ENCODE results near the gene ARID1B.

The ARID1B gene

DNA sequence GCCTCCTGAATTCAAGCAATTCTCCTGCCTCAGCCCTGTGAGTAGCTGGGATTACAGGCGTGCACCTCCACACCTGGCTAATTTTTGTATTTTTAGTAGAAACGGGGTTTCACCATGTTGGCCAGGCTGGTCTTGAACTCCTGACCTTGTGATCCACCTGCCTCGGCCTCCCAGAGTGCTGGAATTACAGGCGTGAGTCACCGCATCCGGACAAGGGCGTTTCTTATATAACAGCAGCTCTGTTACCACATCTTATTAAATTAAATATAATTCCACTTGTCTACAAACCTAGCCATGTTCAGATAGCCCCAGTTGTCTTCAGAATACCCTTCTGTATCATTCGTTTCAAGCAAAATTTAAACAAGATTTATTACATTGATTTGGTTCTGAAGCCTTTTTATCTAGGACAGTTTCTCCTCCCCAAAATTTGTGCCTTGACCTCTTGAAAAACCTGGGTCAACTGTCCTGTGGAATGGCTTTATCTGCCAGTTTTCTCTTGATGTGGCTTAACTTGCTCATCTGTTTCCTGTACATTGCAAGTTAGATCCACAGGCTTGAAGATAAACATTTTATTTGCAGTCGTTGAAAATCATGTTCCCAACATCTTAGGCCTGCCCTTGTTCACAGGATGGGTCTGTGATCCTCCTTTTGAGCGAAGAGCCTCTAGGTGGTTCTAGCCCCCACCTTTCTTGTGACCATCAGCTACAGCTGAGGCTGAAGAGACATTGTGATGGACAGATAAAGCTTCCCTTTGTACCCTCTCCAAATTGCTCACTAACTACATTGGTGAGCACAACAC, 132.2 kb downstream of the ARID1B start:
- DNase-seq (ENCODE audit: low spot score): no peak

DNA sequence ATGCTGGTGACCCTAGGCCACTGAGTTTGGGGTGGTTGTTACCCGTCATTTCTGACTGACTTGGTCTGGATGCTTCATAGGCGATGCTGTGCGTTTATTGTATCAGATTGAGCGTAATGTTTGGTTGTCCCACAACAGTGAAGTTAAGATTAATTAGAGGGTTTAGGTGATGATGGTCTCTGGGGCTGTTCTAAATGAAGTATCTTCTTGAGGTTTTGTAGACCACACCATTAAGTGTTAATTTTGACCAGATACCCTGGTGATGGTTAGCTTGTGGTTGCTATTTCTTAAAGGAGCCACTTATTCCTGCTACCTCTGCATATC, 132.8 kb downstream of the ARID1B start:
- DNase-seq (ENCODE audit: low spot score): no peak

DNA sequence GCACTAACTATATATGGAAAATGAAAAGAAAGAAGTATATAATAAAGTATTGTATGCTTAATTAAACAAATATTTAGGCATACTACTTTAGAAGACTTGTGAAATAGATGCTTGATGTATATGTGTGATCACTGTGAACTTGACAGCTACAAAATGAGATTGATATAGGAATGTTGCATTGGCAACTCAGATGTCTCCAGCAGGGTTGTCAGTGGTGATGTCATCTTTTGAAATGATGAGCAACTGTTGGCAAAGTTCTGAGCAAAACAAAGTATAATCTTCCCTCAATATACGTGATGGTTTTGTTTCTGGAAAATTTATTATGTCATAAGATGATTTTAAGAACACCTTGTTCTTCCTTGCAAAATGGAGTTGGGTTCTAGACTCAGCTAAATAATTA, 133.8 kb downstream of the ARID1B start:
- no peak for DNase-seq (ENCODE audit: low spot score)

DNA sequence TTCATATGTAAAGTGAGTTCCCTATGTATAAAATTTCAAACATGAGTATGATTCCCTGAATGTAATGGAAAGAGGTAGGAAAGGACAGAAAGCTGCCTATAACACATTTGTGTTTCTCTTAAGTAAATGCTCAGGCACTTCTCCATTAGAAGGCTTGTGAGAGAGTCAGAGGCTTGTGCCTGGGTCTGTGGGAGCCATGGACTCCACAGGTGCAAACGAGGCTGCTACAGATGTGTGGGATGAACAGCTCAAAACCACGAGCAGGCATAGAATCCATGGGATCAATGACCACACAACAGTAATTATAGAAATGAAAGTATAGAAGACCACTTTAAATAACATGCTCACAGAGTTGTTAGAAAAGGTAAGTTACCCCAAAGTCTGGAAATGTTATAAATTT, 134.4 kb downstream of the ARID1B start:
- DNase-seq (ENCODE audit: low spot score): no peak

DNA sequence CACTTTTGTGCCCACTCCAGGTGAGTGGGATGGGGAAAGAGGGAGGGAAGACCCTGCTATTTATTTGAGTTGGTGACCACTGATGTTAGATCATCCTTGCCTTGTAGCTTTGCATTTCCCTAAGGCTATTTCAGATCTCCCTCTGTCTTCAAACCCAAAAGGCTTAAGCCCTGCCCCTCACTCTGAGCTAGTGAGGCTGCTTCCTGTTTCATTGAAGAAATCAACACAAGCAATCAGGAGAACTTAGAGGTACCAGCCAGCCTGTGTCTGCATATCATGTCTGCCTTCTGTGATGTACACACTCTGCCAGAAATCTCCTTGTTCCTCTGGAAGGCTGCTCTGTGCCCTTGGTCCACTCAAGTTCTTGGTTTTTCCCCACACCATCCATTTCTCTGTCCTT, 135.3 kb downstream of the ARID1B start:
- DNase-seq (ENCODE audit: low spot score): no peak

DNA sequence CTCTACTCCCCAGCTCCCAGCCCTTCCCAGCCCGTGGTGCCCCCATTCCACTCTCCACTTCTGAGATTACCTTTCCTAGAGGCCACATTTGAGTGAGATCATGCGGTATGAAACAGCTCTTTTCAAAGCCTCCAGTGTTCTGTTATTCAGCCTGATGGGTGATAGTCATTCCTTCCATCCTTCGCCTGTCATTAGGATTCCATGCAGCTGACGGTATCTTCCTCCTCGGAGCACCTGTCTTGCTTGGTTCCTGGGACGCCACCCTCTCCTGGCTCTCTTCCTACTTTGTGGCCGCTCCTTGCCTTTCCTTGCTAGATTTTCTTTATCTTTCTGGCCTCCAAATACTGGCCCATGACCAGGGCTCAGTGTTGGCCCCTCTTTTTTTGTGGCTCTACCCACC, 137.0 kb downstream of the ARID1B start:
- no peak for DNase-seq (ENCODE audit: low spot score)

DNA sequence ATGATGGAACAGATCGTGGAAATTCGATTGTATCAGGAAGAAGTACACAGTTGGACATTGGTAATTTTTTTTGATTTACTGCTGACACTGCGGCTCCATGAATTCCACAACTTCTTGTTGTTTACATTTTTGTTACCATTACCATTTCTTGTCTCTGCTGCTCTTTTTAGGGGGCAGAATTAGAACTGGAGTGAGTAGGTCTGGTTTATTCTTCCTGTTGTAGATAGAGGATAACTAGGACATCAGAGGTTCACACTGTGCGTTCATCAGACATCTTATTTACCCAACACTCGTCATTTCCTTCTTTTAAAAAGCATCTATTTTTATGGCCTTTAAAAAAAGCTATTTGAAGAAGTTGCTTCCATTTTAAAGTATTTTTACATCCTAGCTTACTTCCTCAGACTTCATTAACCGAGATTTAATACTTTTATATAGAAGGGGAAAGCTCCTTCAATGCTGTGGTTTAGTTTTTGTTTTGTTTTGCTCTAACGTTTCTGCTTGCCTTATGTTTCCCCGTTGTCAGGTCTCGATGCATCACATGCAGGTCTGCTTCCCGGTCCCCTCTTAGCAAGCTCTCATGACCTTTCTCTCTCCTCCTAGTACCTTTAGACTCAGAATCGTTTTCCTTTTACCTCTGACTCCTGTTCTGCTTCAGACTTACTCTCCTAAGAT, 139.1 kb downstream of the ARID1B start:
- no peak for DNase-seq (ENCODE audit: low spot score)

DNA sequence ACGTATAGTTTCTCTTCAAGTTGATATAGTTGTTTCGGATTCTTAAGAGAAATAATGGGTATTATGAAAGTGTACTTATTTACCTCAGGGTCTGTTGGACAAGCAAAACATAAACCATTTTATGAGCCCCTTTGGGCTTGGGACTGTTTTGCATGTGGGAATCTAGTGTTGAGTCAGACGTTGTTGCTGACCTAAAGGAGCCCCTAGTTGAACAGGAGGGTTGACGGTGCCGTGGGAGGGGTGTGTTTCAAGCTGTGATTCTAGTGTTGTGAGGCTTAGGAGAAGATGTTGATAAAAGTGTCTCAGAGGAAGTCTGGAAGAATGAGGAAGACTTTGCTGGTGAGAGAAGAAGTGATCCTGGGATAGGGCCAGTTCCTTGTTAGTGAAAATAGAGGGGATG, 140.0 kb downstream of the ARID1B start:
- DNase-seq (ENCODE audit: low spot score): no peak

DNA sequence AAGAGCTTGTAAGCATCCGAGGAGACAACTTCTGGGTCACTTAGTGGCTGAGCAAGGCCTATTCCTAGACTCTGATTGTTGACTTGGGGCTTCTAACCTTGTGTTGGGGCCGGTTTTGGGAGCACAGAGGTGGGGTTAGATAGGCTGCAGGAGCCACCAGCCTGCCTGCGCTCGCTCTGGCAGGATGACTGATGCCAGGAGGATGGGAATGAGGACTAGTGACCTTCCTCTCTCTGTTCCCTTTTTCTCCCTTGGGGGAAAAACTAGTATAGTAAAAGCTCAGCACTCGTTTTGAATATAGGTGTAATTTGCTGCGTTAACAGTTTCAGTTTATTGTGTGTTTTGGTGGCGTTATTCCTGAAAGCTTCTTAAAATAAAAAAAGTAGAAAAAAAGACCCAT, 141.5 kb downstream of the ARID1B start:
- no peak for DNase-seq (ENCODE audit: low spot score)

DNA sequence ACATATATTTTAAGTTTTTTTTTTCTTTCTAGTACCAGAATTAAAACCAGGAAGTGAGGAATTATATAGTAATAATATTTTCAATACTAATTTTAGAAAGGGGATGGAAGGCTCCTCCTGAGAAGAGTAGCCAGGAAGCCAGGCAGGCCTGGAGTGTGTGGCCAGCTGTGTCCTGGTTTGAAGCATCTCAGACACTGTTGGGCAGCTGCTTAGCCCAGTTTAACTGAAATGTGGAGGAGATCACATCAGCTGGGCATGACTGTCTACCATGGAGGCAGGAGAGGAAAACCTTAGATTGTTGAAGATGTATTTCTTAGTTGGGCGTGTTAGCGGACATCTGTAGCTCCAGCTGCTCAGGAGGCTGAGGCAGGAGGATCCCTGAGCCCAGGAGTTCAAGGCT, 142.2 kb downstream of the ARID1B start:
- no peak for DNase-seq (ENCODE audit: low spot score)

DNA sequence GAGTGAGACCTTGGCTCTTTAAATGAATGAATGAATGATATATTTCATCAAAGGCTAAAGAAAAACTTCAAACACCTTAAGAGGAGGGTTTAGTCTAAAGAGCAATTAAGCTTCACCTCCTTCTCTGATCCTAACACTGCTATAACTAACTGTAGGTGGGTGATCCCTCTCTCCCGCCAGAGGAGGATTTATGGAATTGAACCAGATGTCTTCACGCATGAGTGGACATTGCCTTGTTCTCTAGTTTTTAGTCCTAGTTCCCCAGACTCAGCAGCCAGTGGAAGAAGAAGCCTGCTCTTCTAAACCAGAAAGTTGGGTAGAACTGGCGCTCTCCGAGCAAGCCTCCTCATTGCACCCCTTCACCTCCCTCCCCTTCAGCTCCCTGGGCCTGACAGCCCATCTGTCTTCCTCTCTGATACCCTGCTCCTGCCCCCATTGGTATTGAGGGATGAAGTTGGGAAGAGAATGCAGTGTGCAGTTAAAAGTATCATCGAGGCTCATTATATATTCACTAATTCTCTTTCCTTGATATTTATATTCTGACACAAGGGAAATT, 142.7 kb downstream of the ARID1B start:
- no peak for DNase-seq (ENCODE audit: low spot score)

DNA sequence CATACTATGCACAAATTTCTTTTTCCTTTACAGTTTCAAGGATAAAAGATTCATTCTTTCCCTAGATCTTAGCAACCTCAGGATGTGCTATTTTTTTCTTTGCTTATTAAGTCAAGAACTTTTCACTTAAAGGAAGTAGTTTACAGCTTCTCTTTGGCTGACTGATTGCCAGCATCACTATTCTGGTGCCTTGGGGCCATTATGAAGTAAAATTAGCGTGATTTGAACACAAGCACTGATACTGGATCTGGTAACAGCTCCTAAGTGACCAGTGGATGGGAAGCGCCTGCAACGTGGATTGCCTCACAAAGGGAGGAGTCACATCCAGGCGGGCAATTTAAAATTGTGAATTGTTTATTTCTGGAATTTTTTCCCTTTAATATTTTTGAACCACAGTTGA, 147.1 kb downstream of the ARID1B start:
- DNase-seq (ENCODE audit: low spot score): no peak

DNA sequence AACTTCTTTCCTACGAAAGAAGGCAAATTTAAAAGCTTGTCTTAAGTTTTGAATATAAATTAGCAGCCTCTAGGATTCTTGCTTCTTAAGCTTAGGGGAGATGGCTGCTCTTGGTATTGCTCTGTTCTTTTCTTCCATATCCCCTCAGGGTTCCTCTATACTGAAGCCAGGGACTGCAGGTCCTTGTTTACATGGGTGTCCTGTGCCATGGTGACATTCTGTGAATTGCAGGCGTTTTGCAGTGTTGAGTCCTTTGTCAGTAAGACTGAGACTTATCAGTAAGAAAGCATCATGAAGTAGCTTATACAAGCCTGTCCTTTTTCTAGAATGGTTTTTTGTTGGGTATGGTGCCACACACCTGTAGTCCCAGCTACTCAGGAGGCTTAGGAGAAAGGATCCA, 147.8 kb downstream of the ARID1B start:
- no peak for DNase-seq (ENCODE audit: low spot score)

DNA sequence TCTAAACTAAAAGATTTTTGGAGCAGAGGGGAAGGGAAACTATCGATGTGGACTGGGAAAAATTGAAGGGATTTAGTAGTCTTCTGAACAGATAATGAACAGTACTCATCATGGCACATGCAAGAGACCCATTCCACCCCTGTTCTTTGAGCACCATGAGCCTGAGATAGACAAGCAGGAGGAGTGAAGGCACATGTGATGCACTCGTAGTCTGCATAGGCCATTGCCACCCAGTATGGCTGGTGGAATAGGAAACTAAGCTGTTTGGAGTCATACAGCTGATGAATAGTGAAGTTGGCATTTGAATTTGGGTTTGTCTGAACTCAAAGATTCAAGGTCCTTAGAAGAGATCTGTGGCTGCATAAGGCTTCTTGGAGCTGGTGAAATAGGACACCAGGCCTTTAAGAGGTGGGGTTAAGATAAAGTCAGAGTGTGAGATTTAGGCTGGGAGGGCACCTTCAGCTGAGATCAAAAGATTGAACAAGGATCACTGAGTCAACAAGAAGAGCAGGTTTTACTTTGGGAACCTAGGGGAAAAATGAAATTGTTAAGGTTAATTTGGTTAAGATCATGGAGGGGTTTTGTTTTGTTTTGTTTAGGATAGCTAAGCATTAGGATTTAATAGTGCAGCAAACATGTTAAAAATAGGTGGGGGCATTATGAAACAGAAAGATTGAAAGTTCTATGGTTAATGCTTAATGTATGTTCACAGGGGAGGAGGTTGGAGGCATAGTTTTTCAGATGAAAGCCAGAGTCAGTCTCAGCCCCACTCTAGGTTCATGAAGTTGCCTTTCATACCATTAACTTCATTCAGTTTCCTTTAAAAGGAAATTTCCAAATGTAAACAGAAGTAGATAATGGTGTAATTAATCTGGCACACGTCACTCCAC, 148.8 kb downstream of the ARID1B start:
- no peak for DNase-seq (ENCODE audit: low spot score)

DNA sequence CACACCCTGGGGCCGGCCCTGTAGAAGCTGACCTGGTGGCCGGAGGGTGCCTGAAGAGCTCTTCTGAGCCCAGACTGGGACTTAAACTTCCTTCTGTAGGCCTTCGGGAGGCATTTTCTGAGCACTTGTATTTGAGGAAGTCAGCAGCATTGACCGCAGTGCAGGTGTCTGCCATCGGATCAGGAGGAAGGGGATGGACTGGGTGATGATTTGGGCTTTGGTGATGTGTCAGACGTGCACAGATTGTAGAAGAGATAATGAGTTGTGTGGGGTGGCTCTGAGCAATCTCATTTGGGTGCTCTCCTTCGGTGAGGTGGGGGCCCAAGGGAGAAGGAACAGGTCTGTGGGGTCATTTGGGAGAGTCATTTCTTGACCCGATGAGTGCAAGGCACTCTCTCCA, 150.9 kb downstream of the ARID1B start:
- no peak for DNase-seq (ENCODE audit: low spot score)

DNA sequence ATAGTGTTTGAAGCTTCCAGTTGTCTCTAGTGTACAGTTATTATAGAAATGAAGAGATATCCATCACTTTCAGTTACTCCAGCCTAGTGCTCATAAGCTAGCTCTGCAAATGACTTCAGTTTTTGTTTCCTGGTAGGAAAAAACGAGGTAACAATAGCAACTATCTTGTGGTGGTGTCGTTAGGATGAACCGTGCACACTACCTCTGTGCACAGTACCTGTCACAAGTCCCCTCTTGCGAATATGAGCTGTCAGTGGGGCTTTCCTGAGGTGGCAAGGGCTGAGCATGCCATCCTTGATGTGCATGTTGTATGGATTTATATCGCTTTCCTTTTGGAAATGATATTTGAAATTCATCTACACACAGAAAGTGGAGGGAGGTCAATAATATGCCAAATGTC, 151.8 kb downstream of the ARID1B start:
- DNase-seq (ENCODE audit: low spot score): no peak

DNA sequence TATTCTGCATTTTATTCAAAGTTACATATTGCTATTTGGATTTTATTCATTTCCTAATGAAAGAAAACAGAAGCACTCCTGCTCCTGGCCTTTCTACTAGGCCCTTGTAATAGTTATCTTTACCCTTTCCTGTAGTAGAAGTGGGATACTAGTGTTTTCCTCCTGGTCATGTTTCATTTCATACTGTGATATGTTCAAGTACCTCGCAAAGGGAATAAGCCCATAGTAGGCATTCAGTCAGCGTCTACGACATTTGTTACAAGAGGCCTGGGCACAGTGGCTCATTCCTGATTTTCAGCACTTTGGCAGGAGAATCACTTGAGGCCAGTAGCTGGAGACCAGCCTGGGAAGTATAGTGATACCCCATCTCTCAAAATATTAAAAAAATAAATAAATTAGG, 154.1 kb downstream of the ARID1B start:
- DNase-seq (ENCODE audit: low spot score): no peak

DNA sequence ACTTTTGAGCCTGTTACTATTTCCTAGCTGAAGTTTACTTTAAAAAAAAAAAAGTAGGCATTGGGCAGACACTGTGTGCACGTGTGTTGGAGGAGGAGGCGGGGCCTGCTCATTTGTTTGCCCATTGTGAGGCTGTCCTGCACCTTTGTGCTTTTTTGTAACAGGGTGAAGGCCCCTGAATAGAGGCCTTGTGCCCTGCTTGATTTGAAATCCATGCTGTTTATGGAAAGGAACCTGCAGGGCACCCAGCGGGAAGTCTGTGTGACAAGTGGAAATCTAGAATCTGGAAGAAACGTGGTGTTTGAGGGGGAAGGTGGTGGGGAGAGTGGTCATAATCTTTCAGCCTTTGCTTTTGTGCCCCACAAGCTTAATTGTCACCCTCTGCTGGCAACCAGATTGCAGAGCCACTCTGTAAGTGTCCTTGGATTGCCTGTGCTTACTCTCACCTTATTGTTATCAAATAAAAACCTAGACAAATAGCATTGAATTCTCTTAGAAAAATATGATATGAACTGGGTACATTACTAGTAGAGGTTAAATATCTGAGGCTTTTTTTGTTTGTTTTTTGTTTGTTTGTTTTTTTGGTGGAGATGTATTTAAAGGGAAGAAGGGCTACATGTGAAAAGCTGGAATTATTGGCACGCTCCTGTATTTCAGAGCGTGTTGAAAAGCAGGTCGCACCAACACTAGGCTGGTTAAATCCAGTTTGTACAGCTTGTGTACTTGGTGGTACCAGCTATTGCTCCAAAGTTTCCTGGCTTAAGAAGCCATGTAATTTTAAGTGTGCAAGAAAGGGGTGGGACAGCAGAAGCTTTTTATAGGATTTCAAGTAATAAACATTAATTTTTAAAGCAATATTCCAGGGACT, 156.3 kb downstream of the ARID1B start:
- no peak for DNase-seq (ENCODE audit: low spot score)

DNA sequence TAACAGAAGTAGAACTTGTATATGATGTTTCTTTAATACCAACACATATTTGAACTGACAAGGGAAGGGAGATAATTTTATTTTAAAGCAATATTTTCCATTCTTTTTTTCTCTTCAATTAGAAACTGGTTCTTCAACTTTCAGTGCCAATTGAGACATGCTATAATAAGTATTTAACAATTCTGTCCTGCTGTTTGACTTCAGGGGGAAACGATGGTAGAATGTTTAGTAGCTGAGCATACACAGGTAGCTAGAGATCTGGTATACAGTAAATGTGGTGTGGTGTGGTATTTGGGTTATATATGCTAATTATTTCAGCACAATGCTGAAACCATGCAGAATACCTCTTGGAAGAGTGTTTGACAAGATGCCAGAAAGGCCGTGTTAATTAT, 156.9 kb downstream of the ARID1B start:
- DNase-seq (ENCODE audit: low spot score): no peak

DNA sequence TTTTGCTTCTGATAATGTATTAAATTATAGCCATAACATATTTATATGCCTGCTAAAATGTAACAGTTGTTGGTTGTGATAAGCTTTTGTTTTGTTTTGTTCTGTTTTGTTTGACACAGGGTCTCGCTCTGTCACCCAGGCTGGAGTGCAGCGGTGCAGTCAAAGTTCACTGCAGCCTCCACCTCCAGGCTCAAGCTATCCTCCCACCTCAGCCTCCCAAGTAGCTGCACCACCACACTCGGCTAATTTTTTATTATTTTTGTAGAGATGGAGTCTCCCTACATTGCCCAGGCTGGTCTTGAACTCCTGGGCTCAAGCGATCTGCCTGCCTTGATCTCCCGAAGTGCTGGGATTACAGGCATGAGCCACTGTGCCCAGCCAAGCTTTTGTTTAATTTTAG, 157.8 kb downstream of the ARID1B start:
- no peak for DNase-seq (ENCODE audit: low spot score)

DNA sequence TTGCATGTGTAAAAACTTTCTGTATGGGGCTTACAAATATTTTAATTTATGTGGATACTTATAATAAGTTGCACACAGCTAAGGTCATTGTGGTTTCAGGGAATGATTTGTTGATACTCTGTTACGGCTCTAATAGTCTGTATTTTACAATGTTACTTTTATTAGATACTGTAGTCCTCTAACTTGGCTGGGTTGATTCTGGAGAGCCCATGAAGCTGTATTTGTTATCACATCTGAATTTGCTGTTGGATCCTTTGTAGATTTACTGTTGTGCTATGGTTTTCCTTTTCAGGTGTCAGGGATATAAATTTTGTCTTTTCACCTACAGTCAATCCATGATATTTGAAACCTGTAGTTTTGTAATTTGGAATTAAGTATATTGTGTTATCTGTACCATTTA, 161.0 kb downstream of the ARID1B start:
- no peak for DNase-seq (ENCODE audit: low spot score)

DNA sequence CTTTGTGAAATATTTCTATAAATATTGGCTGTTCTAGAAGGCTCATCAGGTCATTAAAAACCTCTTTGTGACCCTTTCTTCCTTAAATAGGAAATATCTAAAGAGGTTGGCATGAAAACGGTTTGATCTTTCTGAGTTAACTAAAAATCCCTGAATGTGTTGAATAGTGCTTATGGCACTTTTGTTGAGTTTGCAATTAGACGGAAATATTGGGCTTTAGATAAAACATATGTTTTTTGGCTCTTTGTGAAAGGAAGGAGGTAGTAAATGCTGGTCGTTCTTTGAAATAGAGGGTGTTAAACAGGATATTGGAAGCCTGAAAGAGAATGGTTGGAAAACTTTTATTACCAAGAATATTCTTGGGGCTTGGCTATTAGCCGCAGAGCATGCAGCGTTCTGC, 163.0 kb downstream of the ARID1B start:
- no peak for DNase-seq (ENCODE audit: low spot score)
